Body of pancreas (tissue), 4 donors: ENCODE measurements around the gene GUCY1B1. TPM values are rescaled to one million over a fixed set of nuclear protein-coding genes. Genes with fewer than 3 reads are reported as not detected.

ENCODE experiments used
- ATAC-seq: fragments of 150-250 bp; one replicate; pipeline ENCODE4 v1.9.1; 2016
- DNase-seq, 4 donors: peaks; one replicate each; pipeline ENCODE4 v3.0.0-alpha.2; 2019
- H3K27ac ChIP-seq, 4 donors: fragments of 200-600 bp; sonication (generic); 1 replicate in 3 of 4; 2 replicates in 1 of 4; pipeline versions ENCODE4 v1.5.1 to v1.6.1; 2016 to 2019; ENCODE audit warnings: mild to moderate bottlenecking in 1 of 4, mixed read lengths in 1 of 4, moderate library complexity in 1 of 4
- H3K27me3 ChIP-seq, 2 donors: fragments of 200-600 bp; sonication (generic); one replicate each; pipeline ENCODE4 v1.6.0; 2016; ENCODE audit warnings: mild to moderate bottlenecking in 1 of 2
- H3K36me3 ChIP-seq, 2 donors: fragments of 200-600 bp; sonication (generic); replicated peaks in 1 of 2; 2 replicates each; pipeline ENCODE4 v1.5.1; 2016; ENCODE audit warnings: low read depth in 2 of 2; ENCODE audit not compliant: insufficient read depth in 1 of 2
- H3K4me1 ChIP-seq: fragments of 200-600 bp; sonication (generic); one replicate; pipeline ENCODE4 v1.6.0; 2016
- H3K4me3 ChIP-seq, 2 donors: fragments of 200-600 bp; sonication (generic); 1 replicate in 1 of 2; 2 replicates in 1 of 2; pipeline ENCODE4 v1.5.1; 2016 to 2019
- H3K9me3 ChIP-seq, 3 donors: fragments of 200-600 bp; sonication (generic); 1 replicate in 2 of 3; 2 replicates in 1 of 3; pipeline ENCODE4 v1.5.1; 2016
- CTCF ChIP-seq, 7 experiments: fragments of 450-650 bp in 4 of 7; fragments of 200-600 bp in 3 of 7; sonication (generic) in 3 of 7; IDR thresholded peaks; one replicate each; pipeline ENCODE4 v1.5.1; 2016 to 2019; ENCODE audit warnings: antibody characterized with exemption in 7 of 7
- POLR2A ChIP-seq, 3 donors: fragments of 450-650 bp; IDR thresholded peaks; one replicate each; pipeline ENCODE4 v1.6.1; 2016; ENCODE audit warnings: antibody characterized with exemption in 3 of 3, mild to moderate bottlenecking in 2 of 3
- WGBS, 2 donors: methylation state at CpG; one replicate each; pipeline ENCODE4 v1.1.5; 2017; 5-methylcytosine and 5-hydroxymethylcytosine counted together
- intact Hi-C: fragments of 100-400 bp; cut with DNase I; formaldehyde crosslinking; loops from one replicate; pipeline ENCODE4 v1.15.1; 2023
- total RNA-seq, 2 donors: library from RNA; depleted of rRNA; stranded (reverse); fragments of >200 nt; gene quantifications; one replicate each; pipeline ENCODE4 v1.1.0, GENCODE V29; 2016

GUCY1B1 gene
- total RNA-seq, 2 donors from 2014 or later = 9.6 to 11.9 TPM

- TF ChIP-seq CTCF (IDR thresholded peaks at IDR 0.05) = no peak
- no peak for TF ChIP-seq POLR2A (IDR thresholded peaks at IDR 0.05)
- intact Hi-C loops = no loop called here
Measured at GRCh38 chr4:155713911-155714310, 44.9 kb upstream of the GUCY1B1 start.

GRCh38 chr4:155722336-155722735 lies 36.5 kb upstream of the GUCY1B1 start:
- Histone ChIP-seq H3K27me3 (no peaks in the 10 kb centered on the region), H3K9me3 (no peaks in the 10 kb centered on the region), H3K4me1 (no peaks in the 10 kb centered on the region), H3K4me3 (no peak overlapping the region), H3K36me3 (no peaks in the 10 kb centered on the region), H3K27ac (no peak overlapping the region)
- DNase-seq (no peak), ATAC-seq (no peak)
- intact Hi-C loops = no loop called here
- WGBS, 2 donors = 24 to 52% methylated on average over 1 of the region's 1 CpG
- TF ChIP-seq CTCF (IDR thresholded peaks at IDR 0.05) = no peak
- no peak for TF ChIP-seq POLR2A (IDR thresholded peaks at IDR 0.05)

More at GRCh38 chr4:155713911-155714310, 44.9 kb upstream of the GUCY1B1 start:
- no peak for ATAC-seq
- peaks cover 9% of the 10 kb centered on the region for H3K4me1 ChIP-seq
- no peak overlapping the region for H3K27ac ChIP-seq
- no peak for DNase-seq
- 38 to 56% methylated on average over 1 of the region's 1 CpG for WGBS, 2 donors
- H3K4me3 ChIP-seq = no peak overlapping the region
- no peaks in the 10 kb centered on the region for H3K9me3 ChIP-seq
- no peaks in the 10 kb centered on the region for H3K27me3 ChIP-seq
- H3K36me3 ChIP-seq = no peaks in the 10 kb centered on the region

- H3K9me3 ChIP-seq = no peaks in the 10 kb centered on the region
- H3K27me3 ChIP-seq = no peaks in the 10 kb centered on the region
- DNase-seq = no peak
- H3K4me3 ChIP-seq = no peak overlapping the region
- TF ChIP-seq POLR2A (IDR thresholded peaks at IDR 0.05) (no peak), CTCF (IDR thresholded peaks at IDR 0.05) (no peak)
- no peaks in the 10 kb centered on the region for H3K4me1 ChIP-seq
- no peak for ATAC-seq
- H3K36me3 ChIP-seq = no peaks in the 10 kb centered on the region
- 79 to 83% methylated on average over 7 of the region's 7 CpGs for WGBS, 2 donors
- intact Hi-C loops = no loop called here
- H3K27ac ChIP-seq = no peak overlapping the region
Measured at GRCh38 chr4:155722816-155723499, 35.9 kb upstream of the GUCY1B1 start.

DNA sequence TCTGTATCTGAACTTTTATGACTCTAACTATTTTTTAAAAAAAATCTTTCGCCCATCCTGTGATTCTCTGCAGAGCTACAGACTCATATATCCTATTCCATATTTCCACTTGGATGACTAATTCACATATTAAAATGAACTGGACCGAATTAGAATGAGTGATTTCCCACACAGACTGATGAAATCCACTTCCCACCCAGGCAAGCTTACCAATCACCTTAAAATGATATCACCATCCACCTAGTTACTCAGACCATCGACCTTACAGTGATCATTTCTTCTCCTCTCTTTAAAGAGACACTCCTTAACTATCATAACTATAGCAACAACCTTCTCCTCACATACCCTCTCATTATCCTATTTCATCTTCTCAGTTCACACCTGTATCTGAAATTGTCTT lies 34.1 kb upstream of the GUCY1B1 start:
- Histone ChIP-seq H3K27ac (no peak overlapping the region), H3K4me3 (no peak overlapping the region), H3K36me3 (no peaks in the 10 kb centered on the region), H3K4me1 (no peaks in the 10 kb centered on the region), H3K27me3 (no peaks in the 10 kb centered on the region), H3K9me3 (no peaks in the 10 kb centered on the region)
- DNase-seq = no peak
- TF ChIP-seq POLR2A (IDR thresholded peaks at IDR 0.05) (no peak), CTCF (IDR thresholded peaks at IDR 0.05) (no peak)
- 57 to 71% methylated on average over 3 of the region's 3 CpGs for WGBS, 2 donors
- ATAC-seq = no peak
- intact Hi-C loops = no loop called here

GRCh38 chr4:155734065-155734464 lies 24.8 kb upstream of the GUCY1B1 start:
- Histone ChIP-seq H3K27me3 (no peaks in the 10 kb centered on the region), H3K36me3 (no peaks in the 10 kb centered on the region), H3K4me3 (no peak overlapping the region), H3K27ac (no peak overlapping the region), H3K9me3 (no peaks in the 10 kb centered on the region), H3K4me1 (no peaks in the 10 kb centered on the region)
- TF ChIP-seq CTCF (IDR thresholded peaks at IDR 0.05) = no peak
- 73 to 82% methylated on average over 3 of the region's 3 CpGs for WGBS, 2 donors
- DNase-seq (no peak), ATAC-seq (no peak)
- intact Hi-C loops = no loop called here
